K562 (cell line): ENCODE measurements around the gene HEATR1. TPM values are rescaled to one million over a fixed set of nuclear protein-coding genes. Genes with fewer than 3 reads are reported as not detected.

Experiments
- ATAC-seq: fragments of 200-7000 bp; cut with Tn5 transposase; 3 replicates; pipeline ENCODE4 v1.9.1; 2020; ENCODE audit warnings: moderate library complexity
- BruUV-seq: library from RNA; stranded (reverse); fragments of 400-500 nt; replicated peaks from 2 replicates; lab custom pipeline; 2021; lab: Mats Ljungman, UMichigan
- CTCF ChIA-PET: fragments of 300-600 bp; formaldehyde crosslinking; extraction: SDS; loops from one replicate; lab custom pipeline; 2021; ENCODE audit warnings: low intra/inter-chr PET ratio; lab: Yijun Ruan, JAX
- POLR2A ChIA-PET: fragments of 300-600, 350-650 bp; sonication (Branson Sonifier 250); formaldehyde crosslinking; extraction: SDS; loops from one replicate; lab custom pipeline; 2021; ENCODE audit warnings: antibody characterized with exemption, inconsistent platforms; lab: Yijun Ruan, JAX
- DNase-seq, 4 experiments: peaks; one replicate each; pipeline versions ENCODE4 v3.0.0 to v3.0.0-alpha.2; 2011 to 2018; ENCODE audit warnings: low spot score in 3 of 4, mixed read lengths in 3 of 4; ENCODE audit errors: extremely low read depth in 1 of 4
- FAIRE-seq: peaks from 2 replicates; lab custom pipeline; 2011; peaks lifted over from hg19 to GRCh38; lab: Jason Lieb, UNC
- H2AFZ ChIP-seq: 2 replicates; pipeline ENCODE4 v1.6.0; 2011; ENCODE audit warnings: low read depth, low read length, control low read depth, inconsistent platforms
- H3K27ac ChIP-seq: fragments of 200-600 bp; 3 replicates; pipeline ENCODE4 v1.8.0; 2011; ENCODE audit warnings: low read depth, mild to moderate bottlenecking, control low read depth, inconsistent platforms, low read length, moderate library complexity, mixed read lengths; ENCODE audit errors: extremely low read depth
- H3K27me3 ChIP-seq, 2 experiments: fragments of 300-600 bp in 1 of 2; 2 replicates in 1 of 2; 3 replicates in 1 of 2; pipeline versions ENCODE4 v1.6.0 to v1.8.0; 2011; ENCODE audit warnings: inconsistent platforms in 2 of 2, low read length in 2 of 2, mild to moderate bottlenecking in 1 of 2, mixed read lengths in 1 of 2, moderate library complexity in 1 of 2; ENCODE audit not compliant: control insufficient read depth in 2 of 2, insufficient read depth in 2 of 2
- H3K36me3 ChIP-seq: fragments of 300-600 bp; 3 replicates; pipeline ENCODE4 v1.8.0; 2011; ENCODE audit warnings: mild to moderate bottlenecking, low read length, inconsistent platforms; ENCODE audit not compliant: control insufficient read depth, insufficient read depth
- H3K4me1 ChIP-seq, 2 experiments: fragments of 200-600 bp in 1 of 2; replicated peaks in 1 of 2; 2 replicates in 1 of 2; 3 replicates in 1 of 2; pipeline versions ENCODE4 v1.5.1 to v1.8.0; 2011; ENCODE audit warnings: inconsistent platforms in 2 of 2, low read length in 2 of 2, mild to moderate bottlenecking in 1 of 2, mixed read lengths in 1 of 2, moderate library complexity in 1 of 2; ENCODE audit not compliant: control insufficient read depth in 2 of 2, insufficient read depth in 2 of 2
- H3K4me2 ChIP-seq: 2 replicates; pipeline ENCODE4 v1.6.1; 2011; ENCODE audit warnings: low read length, control low read depth, inconsistent platforms, mixed read lengths; ENCODE audit not compliant: insufficient read depth
- H3K4me3 ChIP-seq: fragments of 200-600 bp; sonication (generic), shearing (Covaris generic); 2 replicates; pipeline ENCODE4 v1.5.1; 2016; ENCODE audit warnings: control low read depth, inconsistent platforms
- H3K79me2 ChIP-seq: fragments of 200-600 bp; 3 replicates; pipeline ENCODE4 v1.8.0; 2011; ENCODE audit warnings: low read length, inconsistent platforms; ENCODE audit not compliant: control insufficient read depth, insufficient read depth
- H3K9ac ChIP-seq, 2 experiments: 2 replicates each; pipeline versions ENCODE4 v1.6.0 to v1.6.1; 2011; ENCODE audit warnings: low read depth in 2 of 2, low read length in 2 of 2, control low read depth in 1 of 2, inconsistent platforms in 1 of 2, mild to moderate bottlenecking in 1 of 2, mixed read lengths in 1 of 2; ENCODE audit not compliant: insufficient read depth in 1 of 2
- H3K9me1 ChIP-seq: one replicate; pipeline ENCODE4 v1.6.0; 2011; ENCODE audit warnings: inconsistent platforms, mild to moderate bottlenecking, low read length, moderate library complexity; ENCODE audit not compliant: control insufficient read depth, insufficient read depth
- H3K9me3 ChIP-seq: replicated peaks from 2 replicates; pipeline ENCODE4 v1.5.1; 2011; ENCODE audit warnings: low read depth, low read length, inconsistent platforms; ENCODE audit not compliant: control insufficient read depth, insufficient read depth
- H4K20me1 ChIP-seq: replicated peaks from 2 replicates; pipeline ENCODE4 v1.6.1; 2011; ENCODE audit warnings: low read length, inconsistent platforms, mixed read lengths; ENCODE audit not compliant: control insufficient read depth, insufficient read depth
- AFF1 ChIP-seq, 2 experiments: fragments of 450-650 bp; IDR thresholded peaks; 2 replicates each; pipeline ENCODE4 v1.6.1; 2018; ENCODE audit warnings: mild to moderate bottlenecking in 2 of 2, low read depth in 1 of 2; ENCODE audit not compliant: partially characterized antibody in 2 of 2
- CCNT2 ChIP-seq: IDR thresholded peaks from 2 replicates; pipeline ENCODE4 v1.6.1; 2011; ENCODE audit warnings: borderline replicate concordance, low read depth, mild to moderate bottlenecking, moderate library complexity, mixed read lengths, low read length; ENCODE audit not compliant: insufficient read length; ENCODE audit errors: extremely low read depth
- CHCHD3 ChIP-seq: fragments of 250-450 bp; sonication (Bioruptor Pico); IDR thresholded peaks from 2 replicates; pipeline ENCODE4 v2.1.2; 2022; ENCODE audit warnings: mild to moderate bottlenecking
- HDAC2 ChIP-seq: fragments of 450-650 bp; IDR thresholded peaks from 2 replicates; pipeline ENCODE4 v1.6.1; 2016; ENCODE audit warnings: mild to moderate bottlenecking
- LARP7 ChIP-seq: fragments of 450-650 bp; IDR thresholded peaks from 2 replicates; pipeline ENCODE4 v1.6.1; 2016
- MTA2 ChIP-seq: fragments of 450-650 bp; IDR thresholded peaks from 2 replicates; pipeline ENCODE4 v1.6.1; 2016; ENCODE audit warnings: low read depth
- SREBF2 ChIP-seq: sonication (generic); formaldehyde crosslinking; IDR thresholded peaks from 2 replicates; pipeline ENCODE4 v1.4.0; 2020; ENCODE audit warnings: mild to moderate bottlenecking, missing genetic modification reagents
- TAF1 ChIP-seq: IDR thresholded peaks from 2 replicates; pipeline ENCODE4 v1.6.1; 2011; ENCODE audit warnings: mild to moderate bottlenecking, low read length, moderate library complexity; ENCODE audit not compliant: insufficient read depth, control insufficient read depth, severe bottlenecking; ENCODE audit errors: extremely low read depth
- ZBTB11 ChIP-seq, 3 experiments: fragments of 200-800 bp in 1 of 3; fragments of 250-450 bp in 1 of 3; fragments of 450-650 bp in 1 of 3; sonication (Bioruptor Pico) in 1 of 3; sonication (Bioruptor generic) in 1 of 3; formaldehyde crosslinking in 1 of 3; IDR thresholded peaks; 2 replicates each; pipeline versions ENCODE4 v1.6.1 to v1.8.0; 2016 to 2022; ENCODE audit warnings: mild to moderate bottlenecking in 2 of 3, missing genetic modification characterization in 2 of 3, missing compliant biosample characterization in 1 of 3, moderate library complexity in 1 of 3
- ZBTB9 ChIP-seq: fragments of 450-650 bp; formaldehyde crosslinking; IDR thresholded peaks from 2 replicates; pipeline ENCODE4 v1.4.0; 2020; ENCODE audit warnings: mild to moderate bottlenecking, moderate library complexity
- ZFP1 ChIP-seq: fragments of 450-650 bp; formaldehyde crosslinking; IDR thresholded peaks from 2 replicates; pipeline ENCODE4 v1.4.0; 2020; ENCODE audit warnings: mild to moderate bottlenecking, mixed read lengths
- WGBS: fragments of 100-300 bp; shearing (Covaris generic); methylation state at CpG from one replicate; pipeline ENCODE4 v1.1.6; 2016; ENCODE audit warnings: low coverage, mixed read lengths; ENCODE audit not compliant: insufficient coverage; ENCODE audit errors: missing lambda C conversion rate; 5-methylcytosine and 5-hydroxymethylcytosine counted together
- in situ Hi-C: fragments of 300-500 bp; cut with MboI; formaldehyde crosslinking; loops from 4 replicates; pipeline ENCODE4 v1.15.0; 2018; ENCODE audit warnings: inconsistent platforms, mixed read lengths
- intact Hi-C: fragments of 100-400 bp; cut with micrococcal nuclease; formaldehyde crosslinking; loops from 2 replicates; pipeline ENCODE4 v1.14.2; 2022
- polyA plus RNA-seq, 8 experiments: library from polyadenylated mRNA; depleted of rRNA in 4 of 8; stranded (reverse) in 5 of 8; unstranded in 3 of 8; fragments of >200 nt; fragmentation: Nextera tagmentation in 2 of 8; fragmentation: Illumina TruSeq in 1 of 8; extraction: Ambion mirVana in 2 of 8; extraction: Trizol in 1 of 8; gene quantifications; 2 replicates each; pipeline versions ENCODE4 v1.2.1 to v1.2.3, GENCODE V29; 2011 to 2014; ENCODE audit warnings: inconsistent platforms in 1 of 8, missing spikeins in 1 of 8
- total RNA-seq, 7 experiments: library from RNA; depleted of rRNA in 6 of 7; stranded (reverse); fragments of >200 nt in 6 of 7; fragmentation: Illumina TruSeq in 2 of 7; extraction: Trizol in 2 of 7; gene quantifications; 2 replicates each; pipeline versions ENCODE4 v1.2.1 to v1.2.3, GENCODE V29; 2011 to 2021; ENCODE audit warnings: low replicate concordance in 1 of 7

The HEATR1 gene
- total and polyA plus RNA-seq, 9 of the 15 experiments (the other 6 are each of a cell fraction or from before 2014, with no cell fraction given) = 28.3 to 108 (median 50.9) TPM

GRCh38 chr1:236502972-236503639, 101.2 kb downstream of the HEATR1 start:
- Histone ChIP-seq H3K9ac (peak overlapping the region; percentile 38 to 53; a peak in 3 of 4 replicates), H3K36me3 (no peaks in the 10 kb centered on the region), H3K4me2 (peak overlapping the region; percentile 68), H2AFZ (peak overlapping the region; percentile 94), H4K20me1 (no peaks in the 10 kb centered on the region), H3K79me2 (no peaks in the 10 kb centered on the region), H3K27me3 (no peaks in the 10 kb centered on the region), H3K27ac (peak overlapping the region; percentile 57; the same call in 2 of the 3 replicates), H3K4me3 (peak overlapping the region; percentile 1; the same call in 1 of the 2 replicates), H3K9me1 (no peaks in the 10 kb centered on the region), H3K4me1 (peaks cover 5 to 6% of the 10 kb centered on the region in 2 experiments; a peak in 3 of 5 replicates), H3K9me3 (no peaks in the 10 kb centered on the region)
- in situ Hi-C loops (no loop called here), intact Hi-C loops (no loop called here)
- CTCF ChIA-PET = no interaction called here
- peak; percentile 79 for FAIRE-seq
- POLR2A ChIA-PET = interaction anchor here (0.6 to 1.0 kb wide), 5 partner anchors 11 to 395 kb away, joined by 3 to 4 read pairs (median 3); no protein-coding TSS in a partner anchor
- BruUV-seq = no TSS peak
- DNase-seq = peak; percentile 25 to 74 (median 47)
- 25% methylated on average over 14 of the region's 15 CpGs for WGBS
- ATAC-seq = peak; percentile 89
- no peak for TF ChIP-seq SREBF2 (CRISPR knock-in tag)
- no peak for TF ChIP-seq CHCHD3 (CRISPR knock-in tag)
- peak; percentile 9; the same call in 1 of the 2 replicates for TF ChIP-seq LARP7
- no peak for TF ChIP-seq ZFP1 (CRISPR knock-in tag)
- peak; percentile 33; the same call in 1 of the 2 replicates for TF ChIP-seq MTA2
- TF ChIP-seq CCNT2 = no peak
- TF ChIP-seq HDAC2 = no peak
- peak in 1 of 2 experiments; percentile 26 for TF ChIP-seq AFF1 (IDR thresholded peaks at IDR 0.05; ENCODE audit: low read depth in 1 of 2, partially characterized antibody in 2 of 2)
- peak; percentile 40; the same call in 1 of the 2 replicates for TF ChIP-seq ZBTB9 (CRISPR knock-in tag)
- peak in 1 of 3 experiments; percentile 81; a peak in 2 of 6 replicates for TF ChIP-seq ZBTB11 (CRISPR knock-in tag; IDR thresholded peaks at IDR 0.05)
- no peak for TF ChIP-seq TAF1
